HCT116 (cell line): ENCODE data around the gene PIK3CA. TPM values are rescaled to one million over a fixed set of nuclear protein-coding genes. Genes with fewer than 3 reads are reported as not detected.

Source experiments
- ATAC-seq: fragments of 200-7000 bp; cut with Tn5 transposase; 2 replicates; pipeline ENCODE4 v1.9.1; 2020; ENCODE audit warnings: mild to moderate bottlenecking, moderate library complexity
- BruUV-seq: library from RNA; stranded (reverse); fragments of 400-500 nt; replicated peaks from 2 replicates; lab custom pipeline; 2021; lab: Mats Ljungman, UMichigan
- CTCF ChIA-PET: fragments of 300-600 bp; sonication (Branson Sonifier 250); formaldehyde crosslinking; loops from one replicate; lab custom pipeline; 2021; ENCODE audit warnings: antibody characterized with exemption; lab: Charles Lee
- POLR2A ChIA-PET: fragments of 300-600, 350-600 bp; sonication (Branson Sonifier 250); formaldehyde crosslinking; loops from one replicate; lab custom pipeline; 2021; ENCODE audit warnings: antibody characterized with exemption; lab: Charles Lee
- RAD21 ChIA-PET, 2 experiments: fragments of 300-600 bp; sonication (Branson Sonifier 250); formaldehyde crosslinking; loops; one replicate each; lab custom pipeline; 2023; ENCODE audit warnings: low total read pairs in 2 of 2; ENCODE audit not compliant: uncharacterized antibody in 2 of 2, unreplicated experiment in 2 of 2, low non-redundant PET in 1 of 2; lab: Charles Lee
- DNase-seq: peaks from one replicate; pipeline ENCODE4 v3.0.0-alpha.2; 2010; ENCODE audit warnings: low read depth, low spot score
- H2AFZ ChIP-seq: fragments of 200-600 bp; shearing (Covaris generic), sonication (generic); 2 replicates; pipeline ENCODE4 v1.6.1; 2017; ENCODE audit warnings: low read depth, mixed run types, mixed read lengths, antibody characterized with exemption, low read length; ENCODE audit not compliant: poor library complexity, severe bottlenecking
- H3K27ac ChIP-seq: 2 replicates; pipeline ENCODE4 v1.5.1; 2012; ENCODE audit warnings: low read depth, low read length
- H3K27me3 ChIP-seq: fragments of 200-600 bp; sonication (generic); 2 replicates; pipeline ENCODE4 v1.6.1; 2016; ENCODE audit warnings: mixed run types, low read length, mixed read lengths; ENCODE audit not compliant: insufficient read depth
- H3K36me3 ChIP-seq, 2 experiments: fragments of 200-500 bp in 1 of 2; fragments of 200-600 bp in 1 of 2; sonication (Bioruptor generic) in 1 of 2; sonication (generic) in 1 of 2; 2 replicates each; pipeline versions ENCODE4 v1.5.1 to v1.6.1; 2014 to 2016; ENCODE audit warnings: low read length in 2 of 2, inconsistent platforms in 1 of 2, mixed read lengths in 1 of 2, mixed run types in 1 of 2; ENCODE audit not compliant: insufficient read depth in 2 of 2, control insufficient read depth in 1 of 2
- H3K4me1 ChIP-seq, 2 experiments: fragments of 200-600 bp in 1 of 2; sonication (generic) in 1 of 2; 2 replicates each; pipeline versions ENCODE4 v1.5.1 to v1.6.1; 2012 to 2017; ENCODE audit warnings: low read length in 2 of 2, inconsistent platforms in 1 of 2, mild to moderate bottlenecking in 1 of 2, mixed read lengths in 1 of 2, mixed run types in 1 of 2, moderate library complexity in 1 of 2; ENCODE audit not compliant: insufficient read depth in 2 of 2, control insufficient read depth in 1 of 2
- H3K4me2 ChIP-seq: fragments of 200-600 bp; sonication (generic); 2 replicates; pipeline ENCODE4 v1.6.1; 2017; ENCODE audit warnings: mixed run types, low read length, mixed read lengths
- H3K4me3 ChIP-seq, 2 experiments: fragments of 200-600 bp in 1 of 2; sonication (generic) in 1 of 2; replicated peaks in 1 of 2; 2 replicates each; pipeline ENCODE4 v1.5.1; 2011 to 2016; ENCODE audit warnings: low read length in 2 of 2, control low read depth in 1 of 2, low read depth in 1 of 2, mild to moderate bottlenecking in 1 of 2, mixed read lengths in 1 of 2, mixed run types in 1 of 2
- H3K79me2 ChIP-seq: fragments of 200-600 bp; sonication (generic); 2 replicates; pipeline ENCODE4 v1.6.1; 2017; ENCODE audit warnings: mild to moderate bottlenecking, mixed run types, low read length, moderate library complexity, mixed read lengths; ENCODE audit not compliant: insufficient read depth
- H3K9ac ChIP-seq: fragments of 200-600 bp; sonication (generic); 2 replicates; pipeline ENCODE4 v1.6.1; 2016; ENCODE audit warnings: low read length, mixed read lengths
- H3K9me2 ChIP-seq: fragments of 200-600 bp; sonication (generic), shearing (Covaris generic); 2 replicates; pipeline ENCODE4 v1.6.1; 2017; ENCODE audit warnings: mixed run types, mild to moderate bottlenecking, moderate library complexity; ENCODE audit not compliant: insufficient read depth
- H3K9me3 ChIP-seq, 2 experiments: fragments of 200-500 bp in 1 of 2; fragments of 200-600 bp in 1 of 2; sonication (Bioruptor generic) in 1 of 2; sonication (generic) in 1 of 2; 2 replicates each; pipeline ENCODE4 v1.6.1; 2014 to 2017; ENCODE audit warnings: low read length in 2 of 2, mixed read lengths in 2 of 2, inconsistent platforms in 1 of 2, low read depth in 1 of 2, mild to moderate bottlenecking in 1 of 2, mixed run types in 1 of 2, moderate library complexity in 1 of 2; ENCODE audit not compliant: control insufficient read depth in 1 of 2, insufficient read depth in 1 of 2
- H4K20me1 ChIP-seq: fragments of 200-600 bp; sonication (generic), shearing (Covaris generic); 2 replicates; pipeline ENCODE4 v1.6.1; 2017; ENCODE audit warnings: mixed run types, mild to moderate bottlenecking, moderate library complexity; ENCODE audit not compliant: insufficient read depth
- EZH2 ChIP-seq: fragments of 200-600 bp; sonication (generic); IDR thresholded peaks from 2 replicates; pipeline ENCODE4 v1.6.1; 2017; ENCODE audit warnings: antibody characterized with exemption, mixed run types
- EZH2phosphoT487 ChIP-seq: fragments of 200-600 bp; IDR thresholded peaks from 2 replicates; pipeline ENCODE4 v1.6.1; 2018; ENCODE audit warnings: antibody characterized with exemption, borderline replicate concordance
- MAX ChIP-seq: IDR thresholded peaks from 2 replicates; pipeline ENCODE4 v1.6.1; 2012
- SP1 ChIP-seq: IDR thresholded peaks from 2 replicates; pipeline ENCODE4 v1.6.1; 2012; ENCODE audit warnings: low read depth
- SRF ChIP-seq: IDR thresholded peaks from 2 replicates; pipeline ENCODE4 v1.6.1; 2012; ENCODE audit warnings: low read depth
- ZNF274 ChIP-seq: fragments of 200-500 bp; sonication (Bioruptor generic); IDR thresholded peaks from 2 replicates; pipeline ENCODE4 v1.6.1; 2014; ENCODE audit warnings: mild to moderate bottlenecking, low read depth, low read length, inconsistent platforms
- intact Hi-C: fragments of 100-400 bp; cut with micrococcal nuclease; formaldehyde crosslinking; loops from 2 replicates; pipeline ENCODE4 v1.10.0; 2022
- total RNA-seq: library from RNA; stranded (reverse); gene quantifications from one replicate; pipeline ENCODE4 v1.2.1, GENCODE V29; 2021; ENCODE audit not compliant: unreplicated experiment

PIK3CA gene
- total RNA-seq, 1 experiment from 2014 or later, result 17.9 TPM

GRCh38 chr3:179181021-179181472 is 32.9 kb downstream of the PIK3CA start:
- intact Hi-C loops, result no loop called here
- ChIA-PET RAD21 (no interaction called here), CTCF (no interaction called here), POLR2A (no interaction called here)
- no peak overlapping the region for H3K9ac ChIP-seq
- DNase-seq (no peak), ATAC-seq (no peak)
- H3K9me3 ChIP-seq, result no peaks in the 10 kb centered on the region
- H3K4me3 ChIP-seq, result no peak overlapping the region
- no peak for TF ChIP-seq ZNF274
- TF ChIP-seq SP1, result no peak
- no TSS peak for BruUV-seq
- H3K9me2 ChIP-seq, result no peaks in the 10 kb centered on the region
- H4K20me1 ChIP-seq, result no peaks in the 10 kb centered on the region
- H3K79me2 ChIP-seq, result peaks cover 7% of the 10 kb centered on the region; the same call in 1 of the 2 replicates
- no peaks in the 10 kb centered on the region for H3K4me1 ChIP-seq
- no peak overlapping the region for H3K4me2 ChIP-seq
- no peak overlapping the region for H3K27ac ChIP-seq
- H3K36me3 ChIP-seq, result no peaks in the 10 kb centered on the region
- H3K27me3 ChIP-seq, result no peaks in the 10 kb centered on the region
- H2AFZ ChIP-seq, result no peak overlapping the region

- no peak overlapping the region for H3K4me3 ChIP-seq
- no TSS peak for BruUV-seq
- H3K4me2 ChIP-seq, result no peak overlapping the region
- H3K9me2 ChIP-seq, result no peaks in the 10 kb centered on the region
- TF ChIP-seq EZH2phosphoT487, result no peak
- no peak for TF ChIP-seq SRF
- no peak for TF ChIP-seq EZH2
- no peak for TF ChIP-seq MAX
- DNase-seq (no peak), ATAC-seq (peak; percentile 52; the same call in 1 of the 2 replicates)
- RAD21 ChIA-PET, result no interaction called here
- no peaks in the 10 kb centered on the region for H3K36me3 ChIP-seq
- H3K9ac ChIP-seq, result no peak overlapping the region
- H3K9me3 ChIP-seq, result no peaks in the 10 kb centered on the region
- H3K4me1 ChIP-seq, result no peaks in the 10 kb centered on the region
- H3K27ac ChIP-seq, result no peak overlapping the region
- POLR2A ChIA-PET, result no interaction called here
- H4K20me1 ChIP-seq, result no peaks in the 10 kb centered on the region
- no peaks in the 10 kb centered on the region for H3K27me3 ChIP-seq
- no peak overlapping the region for H2AFZ ChIP-seq
- intact Hi-C loops, result no loop called here
- CTCF ChIA-PET, result no interaction called here
- peaks cover under 1% of the 10 kb centered on the region; the same call in 1 of the 2 replicates for H3K79me2 ChIP-seq
Observed at GRCh38 chr3:179181993-179182551, 33.9 kb downstream of the PIK3CA start.
